Neural progenitor cell (in vitro differentiated cells): ENCODE data around the gene GAS6.

Source experiments
- CTCF ChIP-seq: fragments of 200-600 bp; sonication (generic); IDR thresholded peaks from 2 replicates; pipeline ENCODE4 v1.5.1; 2017; ENCODE audit warnings: antibody characterized with exemption, mild to moderate bottlenecking
- EZH2 ChIP-seq: fragments of 200-600 bp; sonication (generic); IDR thresholded peaks from 2 replicates; pipeline ENCODE4 v1.6.1; 2017; ENCODE audit warnings: antibody characterized with exemption, mild to moderate bottlenecking, moderate library complexity

- TF ChIP-seq CTCF: no peak
- no peak for TF ChIP-seq EZH2
These were observed 1.6 kb upstream of the GAS6 start for GRCh38 chr13:113865427-113865826.
